Endothelial cell of umbilical vein (primary cell): ENCODE results near the gene GZF1.

Experiments
- CTCF ChIP-seq, 2 donors: IDR thresholded peaks; 1 replicate in 1 of 2; 2 replicates in 1 of 2; pipeline ENCODE4 v1.5.1; 2011; ENCODE audit warnings: low read length in 2 of 2, mild to moderate bottlenecking in 2 of 2, moderate library complexity in 2 of 2, control low read depth in 1 of 2, inconsistent platforms in 1 of 2, low read depth in 1 of 2; ENCODE audit not compliant: insufficient read depth in 1 of 2; ENCODE audit errors: extremely low read depth in 1 of 2
- EZH2 ChIP-seq: IDR thresholded peaks from 2 replicates; pipeline ENCODE4 v1.6.1; 2012; ENCODE audit warnings: borderline replicate concordance, low read depth, mild to moderate bottlenecking, moderate library complexity, low read length, inconsistent platforms; ENCODE audit not compliant: severe bottlenecking
- JUN ChIP-seq: IDR thresholded peaks from 2 replicates; pipeline ENCODE4 v1.6.1; 2011; ENCODE audit warnings: borderline replicate concordance, low read depth; ENCODE audit not compliant: insufficient read length, insufficient read depth
- POLR2A ChIP-seq: IDR thresholded peaks from 2 replicates; pipeline ENCODE4 v1.6.1; 2012; ENCODE audit warnings: low read depth, mild to moderate bottlenecking, control low read depth, low read length
- POLR2AphosphoS5 ChIP-seq: IDR thresholded peaks from 2 replicates; pipeline ENCODE4 v1.6.1; 2012; ENCODE audit warnings: low read depth, mild to moderate bottlenecking, control low read depth, low read length, moderate library complexity; ENCODE audit not compliant: insufficient read depth

GRCh38 chr20:23327617-23328333 lies 34.2 kb upstream of the GZF1 start:
- TF ChIP-seq CTCF (IDR thresholded peaks at IDR 0.05; ENCODE audit: extremely low read depth in 1 of 2, insufficient read depth in 1 of 2, low read depth in 1 of 2, low read length in 2 of 2) (no peak), POLR2A (no peak), EZH2 (no peak), POLR2AphosphoS5 (no peak), JUN (no peak)
